ENCODE results near the gene GTF2I.
A peak's percentile ranks its signal among the peaks of the same experiment; 100 is the strongest.

DNA sequence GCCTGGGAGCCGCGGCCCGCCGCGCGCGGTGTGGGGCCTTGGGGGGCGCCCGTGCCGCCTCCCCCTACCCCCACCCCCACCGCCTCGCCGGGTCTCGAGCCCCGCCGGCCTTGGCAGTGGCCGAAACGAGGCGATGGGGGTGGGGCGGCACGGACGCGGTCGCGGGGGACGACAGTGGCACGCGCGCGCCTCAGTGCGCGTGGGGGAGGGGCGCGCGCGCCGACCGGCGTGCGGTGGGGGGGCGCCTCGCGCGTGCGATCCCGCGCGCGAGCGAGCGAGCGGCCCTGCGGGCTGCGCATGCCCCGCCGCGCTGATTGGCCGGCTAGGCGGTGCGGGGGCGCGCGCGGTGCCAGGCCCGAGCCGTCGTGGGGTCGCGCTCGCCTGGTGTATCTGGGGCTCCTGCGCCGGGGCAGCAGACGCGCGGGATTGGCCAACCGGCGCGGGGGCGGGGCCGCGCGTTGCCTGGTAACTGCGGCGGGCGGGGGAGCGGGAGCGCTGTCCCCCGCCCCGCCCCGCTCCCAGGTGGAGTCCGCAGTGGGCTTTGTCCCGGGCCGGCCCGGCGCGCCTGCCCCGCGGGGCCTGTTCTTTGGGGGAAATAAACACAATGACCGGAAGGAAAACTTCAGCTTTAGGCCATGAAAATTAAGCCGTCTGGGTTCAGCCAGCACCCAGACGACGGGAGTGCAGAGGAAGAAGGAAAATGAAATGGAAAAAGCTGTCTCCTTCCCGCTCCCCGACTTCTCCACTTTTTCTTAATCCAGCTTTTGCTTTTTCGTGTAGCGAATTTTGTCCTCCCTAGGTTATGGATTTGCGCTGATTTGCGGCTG, 873 bp downstream of the GTF2I start:
- TF ChIP-seq POLR2A (IDR thresholded peaks at IDR 0.05; ENCODE audit: low read length) = peak; percentile 15; the same call in 1 of the 2 replicates
- TF ChIP-seq BHLHE40 (IDR thresholded peaks at IDR 0.05; ENCODE audit: low read depth, low read length) = 0 out of 2 replicates have a peak, but pooled peaks have one; percentile 11
- no peak for TF ChIP-seq CHD4 (IDR thresholded peaks at IDR 0.05; ENCODE audit: borderline replicate concordance)
- TF ChIP-seq, protein P1, sequence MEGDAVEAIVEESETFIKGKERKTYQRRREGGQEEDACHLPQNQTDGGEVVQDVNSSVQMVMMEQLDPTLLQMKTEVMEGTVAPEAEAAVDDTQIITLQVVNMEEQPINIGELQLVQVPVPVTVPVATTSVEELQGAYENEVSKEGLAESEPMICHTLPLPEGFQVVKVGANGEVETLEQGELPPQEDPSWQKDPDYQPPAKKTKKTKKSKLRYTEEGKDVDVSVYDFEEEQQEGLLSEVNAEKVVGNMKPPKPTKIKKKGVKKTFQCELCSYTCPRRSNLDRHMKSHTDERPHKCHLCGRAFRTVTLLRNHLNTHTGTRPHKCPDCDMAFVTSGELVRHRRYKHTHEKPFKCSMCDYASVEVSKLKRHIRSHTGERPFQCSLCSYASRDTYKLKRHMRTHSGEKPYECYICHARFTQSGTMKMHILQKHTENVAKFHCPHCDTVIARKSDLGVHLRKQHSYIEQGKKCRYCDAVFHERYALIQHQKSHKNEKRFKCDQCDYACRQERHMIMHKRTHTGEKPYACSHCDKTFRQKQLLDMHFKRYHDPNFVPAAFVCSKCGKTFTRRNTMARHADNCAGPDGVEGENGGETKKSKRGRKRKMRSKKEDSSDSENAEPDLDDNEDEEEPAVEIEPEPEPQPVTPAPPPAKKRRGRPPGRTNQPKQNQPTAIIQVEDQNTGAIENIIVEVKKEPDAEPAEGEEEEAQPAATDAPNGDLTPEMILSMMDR (IDR thresholded peaks at IDR 0.05) = no peak
- no peak for TF ChIP-seq HOXB13 (CRISPR knock-in tag; IDR thresholded peaks at IDR 0.05; ENCODE audit: low read depth)
- TF ChIP-seq, protein P2, sequence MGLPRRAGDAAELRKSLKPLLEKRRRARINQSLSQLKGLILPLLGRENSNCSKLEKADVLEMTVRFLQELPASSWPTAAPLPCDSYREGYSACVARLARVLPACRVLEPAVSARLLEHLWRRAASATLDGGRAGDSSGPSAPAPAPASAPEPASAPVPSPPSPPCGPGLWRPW (IDR thresholded peaks at IDR 0.05) = no peak
- no peak for TF ChIP-seq EP300 (IDR thresholded peaks at IDR 0.05)
- TF ChIP-seq RFX5 (IDR thresholded peaks at IDR 0.05) = peak; percentile 70; the same call in 1 of the 2 replicates

All from A549 (cell line).